IPS-20b (cell line): ENCODE data around the gene NELL2.
A peak's percentile ranks its signal among the peaks of the same experiment; 100 is the strongest.
"Not testable (repeated sequence)": the region's sequence is repeated elsewhere in the genome, so short reads cannot be mapped to it uniquely, and the experiment has no call there.

ENCODE experiments used
- H3K27ac ChIP-seq: one replicate; pipeline ENCODE4 v1.5.1; 2013; ENCODE audit warnings: low read length
- H3K27me3 ChIP-seq: 2 replicates; pipeline ENCODE4 v1.6.1; 2013; ENCODE audit warnings: mild to moderate bottlenecking, low read length, inconsistent platforms; ENCODE audit not compliant: insufficient read depth
- H3K36me3 ChIP-seq: 2 replicates; pipeline ENCODE4 v1.6.1; 2013; ENCODE audit warnings: low read depth, mild to moderate bottlenecking, inconsistent platforms, low read length, moderate library complexity; ENCODE audit not compliant: insufficient read depth
- H3K4me1 ChIP-seq: 2 replicates; pipeline ENCODE4 v1.6.1; 2013; ENCODE audit warnings: mild to moderate bottlenecking, control low read depth, inconsistent platforms, low read length, moderate library complexity; ENCODE audit not compliant: insufficient read depth
- H3K4me3 ChIP-seq: 2 replicates; pipeline ENCODE4 v1.5.1; 2013; ENCODE audit warnings: mild to moderate bottlenecking, low read length, inconsistent platforms
- H3K9ac ChIP-seq: 2 replicates; pipeline ENCODE4 v1.6.1; 2013; ENCODE audit warnings: low read depth, mild to moderate bottlenecking, inconsistent platforms, low read length, moderate library complexity
- H3K9me3 ChIP-seq: 2 replicates; pipeline ENCODE4 v1.6.1; 2013; ENCODE audit warnings: mild to moderate bottlenecking, low read depth, low read length, inconsistent platforms; ENCODE audit not compliant: insufficient read depth

The NELL2 gene

DNA sequence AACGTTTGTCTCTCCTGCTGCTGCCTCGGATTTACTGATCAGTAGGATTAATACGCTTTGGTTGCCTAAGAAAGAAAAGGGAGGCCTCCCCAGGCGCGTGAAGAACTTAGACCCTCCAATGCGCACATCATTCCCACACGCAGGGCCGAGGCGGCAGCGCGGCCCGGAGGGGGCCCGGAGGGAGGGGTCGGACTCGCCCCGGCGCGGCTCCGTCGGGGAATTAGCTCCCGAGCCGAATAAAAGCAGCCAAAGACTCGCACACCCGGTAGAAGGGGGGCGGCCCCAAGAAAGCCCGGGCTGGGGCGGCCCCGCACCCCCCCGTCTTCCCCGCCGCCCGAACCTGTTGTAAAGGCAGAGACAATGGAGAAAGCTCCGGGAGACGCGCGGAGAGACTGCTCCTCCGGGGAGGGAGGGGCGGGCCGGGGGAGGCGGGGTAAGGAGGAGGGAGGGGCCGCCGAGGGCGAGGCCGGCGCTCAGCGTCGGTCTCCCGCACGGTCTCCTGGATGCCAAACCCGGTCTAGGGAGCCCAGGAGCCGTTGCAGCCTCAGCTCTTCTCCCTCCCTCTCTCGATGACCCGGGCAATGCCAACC, at the start of gene NELL2:
Gene NELL2, minus strand, starts transcription at position 362 of the 590 bp plus-strand sequence. CDS start 446 bp downstream, outside the sequence.
- peaks cover 33% of the 10 kb centered on the region for H3K27me3 ChIP-seq
- no peaks in the 10 kb centered on the region; the same call in 1 of the 2 replicates for H3K9me3 ChIP-seq
- H3K36me3 ChIP-seq, result no peaks in the 10 kb centered on the region
- peak within 1 kb of the TSS; percentile 94 for H3K4me3 ChIP-seq
- peaks cover 8% of the 10 kb centered on the region; the same call in 1 of the 2 replicates for H3K4me1 ChIP-seq
- H3K27ac ChIP-seq, result no peak within 1 kb of the TSS
- H3K9ac ChIP-seq, result peak within 1 kb of the TSS; percentile 79

DNA sequence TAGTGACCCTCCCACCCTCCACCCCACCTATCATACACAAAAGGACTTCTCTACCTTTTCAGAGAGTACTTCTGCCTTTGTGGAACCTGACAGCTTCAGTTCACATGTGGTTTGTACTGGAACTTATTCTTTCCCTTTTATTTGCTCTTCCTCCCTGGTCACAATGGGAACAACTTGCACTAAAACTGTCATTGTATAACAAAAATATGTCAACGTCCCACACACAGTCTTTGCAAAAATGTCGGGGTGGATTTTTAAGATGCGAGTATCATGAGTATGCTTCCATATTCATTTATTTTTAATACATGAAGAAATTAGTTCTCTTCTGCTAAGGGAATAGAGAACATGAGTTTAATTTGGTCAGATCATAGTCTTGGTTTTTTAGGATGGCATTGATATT, 45.6 kb upstream of the NELL2 start:
- Histone ChIP-seq H3K27ac (no peak overlapping the region), H3K4me3 (no peak overlapping the region), H3K9me3 (no peaks in the 10 kb centered on the region), H3K27me3 (no peaks in the 10 kb centered on the region), H3K4me1 (no peaks in the 10 kb centered on the region), H3K36me3 (no peaks in the 10 kb centered on the region), H3K9ac (no peak overlapping the region)

DNA sequence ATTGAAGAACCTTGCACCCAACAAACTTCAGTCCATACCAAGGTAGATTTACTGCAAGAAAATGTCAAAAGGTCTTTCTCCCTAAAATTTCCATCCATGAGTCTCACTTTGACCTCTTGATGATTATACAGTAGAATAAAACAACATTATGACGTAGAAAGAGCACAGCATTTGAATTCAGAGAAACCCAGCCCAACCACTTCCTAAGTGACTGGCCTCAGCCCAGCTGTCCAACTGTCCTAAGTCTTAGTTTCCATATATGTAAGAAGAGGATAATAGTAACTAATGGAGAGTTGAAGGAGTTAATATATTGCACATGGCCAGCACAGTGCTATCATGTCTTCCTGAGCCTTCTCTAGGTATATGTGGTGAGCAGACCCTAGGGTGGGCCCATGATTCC, 41.0 kb upstream of the NELL2 start:
- no peaks in the 10 kb centered on the region for H3K4me1 ChIP-seq
- no peak overlapping the region for H3K9ac ChIP-seq
- no peak overlapping the region for H3K4me3 ChIP-seq
- no peaks in the 10 kb centered on the region for H3K27me3 ChIP-seq
- H3K36me3 ChIP-seq, result no peaks in the 10 kb centered on the region
- H3K9me3 ChIP-seq, result no peaks in the 10 kb centered on the region
- no peak overlapping the region for H3K27ac ChIP-seq

DNA sequence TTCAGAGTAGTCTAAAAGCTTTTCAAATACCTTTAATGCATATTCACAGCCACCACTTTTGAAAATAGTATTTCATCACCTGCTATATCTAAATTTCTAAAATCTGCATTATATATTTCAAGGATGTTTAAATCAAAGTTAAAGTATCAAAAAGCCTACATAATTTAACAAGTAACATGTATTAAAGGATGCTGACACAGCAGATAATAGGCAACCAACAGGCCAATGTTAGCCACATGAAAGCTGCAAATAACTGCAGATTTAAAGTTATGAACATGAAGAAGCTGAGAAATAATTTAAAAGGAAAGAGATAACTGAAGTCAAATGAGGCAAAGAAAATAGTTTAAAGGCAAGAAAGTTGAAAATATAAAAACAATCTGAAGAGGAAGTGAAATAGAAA, 39.8 kb upstream of the NELL2 start:
- H3K27me3 ChIP-seq, result no peaks in the 10 kb centered on the region
- H3K9me3 ChIP-seq, result no peaks in the 10 kb centered on the region

DNA sequence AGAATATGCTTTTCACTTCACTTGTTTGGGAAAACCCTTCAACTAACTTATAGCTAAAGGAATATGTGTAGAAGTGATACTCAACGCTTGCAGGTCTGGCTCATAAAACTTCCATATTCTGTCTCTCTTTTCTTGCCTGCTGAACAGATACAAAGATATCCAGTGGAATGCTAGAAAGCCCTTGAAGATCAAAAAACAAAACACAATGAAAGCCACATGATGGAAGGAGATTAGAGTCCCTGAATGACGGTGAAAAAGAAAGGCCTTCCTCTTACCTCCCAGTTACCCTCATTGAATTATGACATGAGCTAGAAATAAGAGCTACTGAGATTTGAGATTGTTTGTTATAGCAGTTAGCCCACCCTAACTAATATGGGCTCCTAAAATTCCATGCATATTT, 28.2 kb upstream of the NELL2 start:
- no peak overlapping the region for H3K27ac ChIP-seq
- no peak overlapping the region for H3K9ac ChIP-seq
- H3K9me3 ChIP-seq, result no peaks in the 10 kb centered on the region

More for the DNA sequence above, 39.8 kb upstream of the NELL2 start:
- H3K9ac ChIP-seq, result no peak overlapping the region
- no peak overlapping the region for H3K4me3 ChIP-seq
- no peaks in the 10 kb centered on the region for H3K36me3 ChIP-seq
- no peaks in the 10 kb centered on the region for H3K4me1 ChIP-seq
- no peak overlapping the region for H3K27ac ChIP-seq

DNA sequence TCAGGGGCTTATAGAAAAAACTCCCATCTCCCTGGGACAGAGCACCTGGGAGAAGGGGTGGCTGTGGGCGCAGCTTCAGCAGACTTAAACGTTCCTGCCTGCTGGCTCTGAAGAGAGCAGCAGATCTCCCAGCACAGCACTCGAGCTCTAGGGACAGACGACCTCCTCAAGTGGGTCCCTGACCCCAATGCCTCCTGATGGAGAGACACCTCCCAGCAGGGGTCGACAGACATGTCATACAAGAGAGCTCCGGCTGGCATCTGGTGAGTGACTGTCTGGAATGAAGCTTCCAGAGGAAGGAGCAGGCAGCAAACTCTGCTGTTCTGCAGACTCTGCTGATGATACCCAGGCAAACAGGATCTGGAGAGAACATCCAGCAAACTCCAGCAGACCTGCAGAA, 22.0 kb upstream of the NELL2 start:
- not testable (repeated sequence) for H3K4me3 ChIP-seq, H3K27me3 ChIP-seq, H3K36me3 ChIP-seq, H3K27ac ChIP-seq, H3K4me1 ChIP-seq, H3K9me3 ChIP-seq, H3K9ac ChIP-seq

More for the DNA sequence above, 28.2 kb upstream of the NELL2 start:
- Histone ChIP-seq H3K36me3 (no peaks in the 10 kb centered on the region), H3K4me1 (no peaks in the 10 kb centered on the region), H3K27me3 (no peaks in the 10 kb centered on the region), H3K4me3 (no peak overlapping the region)

DNA sequence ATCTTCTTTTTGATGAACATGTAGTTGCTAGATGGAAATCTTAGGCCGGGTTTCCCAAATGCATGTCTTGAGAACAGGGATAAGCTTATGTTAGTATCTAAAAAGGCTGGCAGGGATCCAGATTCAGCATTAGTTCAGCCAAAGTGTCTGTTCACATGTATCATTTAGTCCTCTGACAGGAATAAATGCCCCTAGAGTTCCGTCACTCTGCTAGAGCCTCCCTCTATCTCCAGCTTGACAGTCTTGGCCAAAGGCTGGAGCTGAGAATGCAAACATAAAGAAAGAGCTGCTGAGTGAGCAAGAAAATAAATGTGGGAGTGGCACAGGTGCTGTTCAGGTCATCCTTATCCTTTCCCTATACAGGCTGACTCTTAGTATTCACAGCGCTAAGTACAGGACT, 13.8 kb upstream of the NELL2 start:
- Histone ChIP-seq H3K9ac (no peak overlapping the region), H3K27me3 (no peaks in the 10 kb centered on the region), H3K36me3 (no peaks in the 10 kb centered on the region), H3K9me3 (no peaks in the 10 kb centered on the region), H3K4me3 (no peak overlapping the region), H3K4me1 (peaks cover 6% of the 10 kb centered on the region; the same call in 1 of the 2 replicates), H3K27ac (no peak overlapping the region)

DNA sequence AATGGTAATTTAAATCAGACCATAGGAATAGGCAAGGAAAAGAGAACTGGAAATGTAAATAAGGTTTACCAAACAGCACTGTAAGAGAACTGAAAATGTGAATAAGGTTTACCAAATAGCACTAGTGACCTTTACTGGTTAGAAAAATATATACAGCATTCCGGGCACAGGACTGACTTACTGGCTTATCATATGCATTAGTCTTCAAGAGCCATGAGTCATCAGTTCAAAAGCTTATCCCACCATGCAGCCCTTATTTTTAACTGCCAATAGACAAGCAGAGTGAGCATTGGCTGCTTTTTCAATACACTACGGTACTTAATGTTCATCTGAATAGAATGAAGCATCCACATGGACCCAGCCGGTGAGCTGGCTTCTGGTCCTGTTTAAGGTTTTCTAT, 13.0 kb upstream of the NELL2 start:
- H3K9ac ChIP-seq, result no peak overlapping the region
- H3K27ac ChIP-seq, result no peak overlapping the region
- no peaks in the 10 kb centered on the region for H3K9me3 ChIP-seq
- H3K36me3 ChIP-seq, result no peaks in the 10 kb centered on the region
- no peak overlapping the region for H3K4me3 ChIP-seq
- H3K27me3 ChIP-seq, result no peaks in the 10 kb centered on the region
- H3K4me1 ChIP-seq, result peaks cover 6% of the 10 kb centered on the region; the same call in 1 of the 2 replicates

DNA sequence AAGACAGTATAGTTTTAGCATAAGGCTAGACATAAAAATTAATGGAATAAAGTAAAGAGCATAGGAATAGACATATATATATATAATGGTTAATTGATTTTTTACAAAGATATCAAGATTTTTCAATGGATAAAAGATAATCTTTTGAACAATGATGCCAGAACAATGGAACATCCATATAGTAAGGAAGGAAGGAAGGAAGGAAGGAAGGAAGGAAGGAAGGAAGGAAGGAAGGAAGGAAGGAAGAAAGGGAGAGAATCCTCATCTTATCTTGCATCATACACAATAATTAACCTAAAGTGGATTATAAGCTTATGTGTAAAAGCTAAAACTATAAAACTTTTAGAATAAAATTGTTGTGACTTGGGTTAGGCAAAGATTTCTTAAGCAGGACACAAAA, 9.8 kb upstream of the NELL2 start:
- H3K9ac ChIP-seq, result no peak overlapping the region
- H3K27ac ChIP-seq, result no peak overlapping the region
- peaks cover 6% of the 10 kb centered on the region; the same call in 1 of the 2 replicates for H3K4me1 ChIP-seq
- H3K36me3 ChIP-seq, result no peaks in the 10 kb centered on the region
- no peak overlapping the region for H3K4me3 ChIP-seq
- peaks cover 8% of the 10 kb centered on the region; the same call in 1 of the 2 replicates for H3K9me3 ChIP-seq
- H3K27me3 ChIP-seq, result no peaks in the 10 kb centered on the region

DNA sequence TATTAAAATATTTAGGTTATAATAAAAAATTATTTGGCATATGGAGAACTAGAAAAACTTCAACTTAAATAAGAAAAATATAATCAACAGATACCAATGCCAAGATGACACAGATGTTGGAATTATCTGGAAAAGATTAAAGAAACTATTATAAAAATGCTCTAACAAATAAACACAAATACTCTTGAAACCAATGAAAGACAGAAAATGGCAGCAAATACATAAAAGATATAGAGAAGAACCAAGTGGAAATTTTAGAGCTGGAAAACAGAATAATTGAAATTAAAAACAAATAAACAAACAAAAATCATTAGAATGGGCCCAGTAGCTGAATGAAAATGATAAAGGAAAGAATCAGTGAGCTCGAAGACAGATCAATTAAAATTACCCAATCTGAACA, 5.1 kb upstream of the NELL2 start:
- H3K4me3 ChIP-seq, result no peak overlapping the region
- H3K27ac ChIP-seq, result no peak overlapping the region
- peaks cover 14% of the 10 kb centered on the region for H3K27me3 ChIP-seq
- peaks cover 8% of the 10 kb centered on the region for H3K9me3 ChIP-seq
- no peak overlapping the region for H3K9ac ChIP-seq
- H3K4me1 ChIP-seq, result no peaks in the 10 kb centered on the region
- H3K36me3 ChIP-seq, result no peaks in the 10 kb centered on the region

DNA sequence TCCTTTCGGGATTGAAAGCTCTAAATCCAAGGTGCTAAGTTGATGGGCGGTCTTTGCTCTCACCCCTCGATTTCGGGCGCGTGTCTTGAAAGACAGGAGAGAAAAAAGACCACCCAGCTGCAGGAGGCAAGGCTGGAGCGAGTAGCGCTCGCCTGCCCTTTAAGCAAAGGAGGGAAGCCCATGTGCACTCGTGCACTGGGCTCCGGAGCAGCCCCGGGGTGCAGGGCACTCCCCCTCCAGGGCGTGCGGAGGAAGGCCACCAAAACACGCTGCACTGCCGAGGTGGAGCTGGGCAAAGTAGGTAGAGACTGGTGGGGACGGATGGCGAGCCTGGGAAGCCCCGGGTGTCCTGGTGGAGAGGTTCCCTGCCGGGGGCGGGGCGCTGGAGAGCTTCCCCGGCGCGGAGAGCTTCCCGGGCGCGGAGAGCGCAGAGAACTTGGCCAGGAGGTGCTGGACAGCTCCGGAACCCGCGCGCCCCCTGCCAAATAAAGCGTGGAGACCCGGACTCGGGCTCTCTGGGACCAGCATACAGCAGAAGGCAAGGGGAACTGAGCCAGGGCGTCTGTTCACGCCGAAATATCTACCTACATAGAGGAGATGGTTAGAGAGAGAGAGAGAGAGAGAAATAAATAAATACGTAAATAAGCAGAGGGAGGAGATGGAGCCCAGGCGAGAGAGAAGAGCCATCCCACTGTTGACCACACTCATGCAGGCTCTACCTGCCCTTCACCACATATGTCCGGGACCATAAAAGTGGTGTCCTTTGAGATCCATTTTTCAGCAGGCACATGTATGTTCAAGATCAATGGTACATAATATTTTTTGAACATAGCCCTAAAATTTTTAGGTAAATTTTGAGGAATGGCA, 662 bp upstream of the NELL2 start:
- Histone ChIP-seq H3K4me1 (peaks cover 8% of the 10 kb centered on the region; the same call in 1 of the 2 replicates), H3K9me3 (peaks cover 4% of the 10 kb centered on the region), H3K27ac (no peak overlapping the region), H3K27me3 (peaks cover 33% of the 10 kb centered on the region), H3K4me3 (peak overlapping the region; percentile 94), H3K36me3 (no peaks in the 10 kb centered on the region), H3K9ac (peak overlapping the region; percentile 20; the same call in 1 of the 2 replicates)
